Esophagus squamous epithelium (tissue), 5 donors: Measurements from ENCODE around the gene PIEZO1. TPM values are rescaled to one million over a fixed set of nuclear protein-coding genes. Genes with fewer than 3 reads are reported as not detected.

ENCODE experiments used
- DNase-seq: peaks from one replicate; lab custom pipeline; 2025; lab: John Stamatoyannopoulos, UW
- H3K27ac ChIP-seq, 4 donors: fragments of 200-600 bp; sonication (generic); one replicate each; pipeline ENCODE4 v1.5.1; 2016 to 2019; ENCODE audit warnings: mild to moderate bottlenecking in 1 of 4
- H3K27me3 ChIP-seq, 4 donors: fragments of 200-600 bp; sonication (generic); 1 replicate in 3 of 4; 2 replicates in 1 of 4; pipeline versions ENCODE4 v1.5.1 to v1.6.0; 2017 to 2021; ENCODE audit warnings: antibody characterized with exemption in 1 of 4
- H3K36me3 ChIP-seq, 3 donors: fragments of 200-600 bp; sonication (generic); one replicate each; pipeline ENCODE4 v1.5.1; 2016 to 2019
- H3K4me1 ChIP-seq, 3 donors: fragments of 200-600 bp; sonication (generic); one replicate each; pipeline ENCODE4 v1.5.1; 2017 to 2019
- H3K4me3 ChIP-seq, 4 donors: fragments of 200-600 bp; sonication (generic); 1 replicate in 3 of 4; 2 replicates in 1 of 4; pipeline ENCODE4 v1.5.1; 2016 to 2019; ENCODE audit warnings: mild to moderate bottlenecking in 2 of 4, moderate library complexity in 1 of 4
- H3K9me3 ChIP-seq, 3 donors: fragments of 200-600 bp; sonication (generic); one replicate each; pipeline ENCODE4 v1.5.1; 2016 to 2019
- POLR2A ChIP-seq, 4 donors: fragments of 450-650 bp; IDR thresholded peaks; one replicate each; pipeline ENCODE4 v1.6.1; 2017; ENCODE audit warnings: antibody characterized with exemption in 4 of 4, mild to moderate bottlenecking in 4 of 4, moderate library complexity in 3 of 4
- WGBS, 2 donors: methylation state at CpG; one replicate each; pipeline ENCODE4 v1.1.5; 2018; 5-methylcytosine and 5-hydroxymethylcytosine counted together
- intact Hi-C: fragments of 100-400 bp; cut with DNase I; formaldehyde crosslinking; loops from one replicate; pipeline ENCODE4 v1.15.0; 2022
- total RNA-seq, 4 donors: library from RNA; depleted of rRNA; stranded (reverse); fragments of >200 nt; gene quantifications; one replicate each; pipeline ENCODE4 v1.1.0, GENCODE V29; 2016
- TF ChIP-seq, protein P1 (sequence below), 6 experiments: fragments of 450-650 bp in 4 of 6; fragments of 200-600 bp in 2 of 6; sonication (generic) in 2 of 6; IDR thresholded peaks; one replicate each; pipeline ENCODE4 v1.5.1; 2016 to 2019; ENCODE audit warnings: antibody characterized with exemption in 6 of 6, mild to moderate bottlenecking in 4 of 6, moderate library complexity in 4 of 6
- donor health status: DM: yes; HTN: yes; CAD: no.

Gene PIEZO1
- total RNA-seq, 4 donors from 2014 or later = 46.0 to 131 (median 103) TPM

DNA sequence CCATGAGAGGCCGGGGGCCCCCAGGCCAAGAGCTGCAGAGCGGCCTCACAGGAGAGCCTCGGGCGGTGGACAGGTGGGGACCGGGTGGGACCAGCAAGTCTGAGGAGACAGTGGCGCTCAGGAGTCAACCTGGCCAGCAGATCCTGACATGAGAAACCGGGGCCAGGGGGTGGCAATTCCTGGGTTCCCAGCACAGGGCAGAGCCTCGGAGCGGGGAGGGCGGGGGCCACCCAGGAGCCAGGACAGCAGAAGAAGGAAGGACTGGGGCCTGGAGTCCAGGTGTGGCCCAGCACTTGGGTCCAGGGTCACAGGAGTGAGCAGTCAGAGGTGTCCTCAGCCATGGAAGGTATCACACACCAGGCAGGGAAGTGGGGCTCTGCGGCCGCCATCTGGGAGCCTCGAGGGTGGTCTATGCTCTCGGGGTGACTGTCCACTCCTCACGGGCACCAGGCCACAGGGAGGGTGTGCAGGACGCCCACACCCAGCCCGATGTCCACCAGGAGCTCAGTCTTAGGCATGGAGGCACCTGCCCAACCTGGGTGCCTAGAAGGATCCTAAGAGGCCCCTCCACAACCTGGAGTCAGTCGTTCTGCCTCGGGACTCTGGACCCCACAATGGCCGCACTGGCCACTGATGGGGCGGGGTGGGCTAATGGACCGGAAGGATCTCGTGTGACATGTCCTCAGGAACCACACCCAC is 29.1 kb downstream of the PIEZO1 start:
- no peak for DNase-seq
- H3K27me3 ChIP-seq = no peaks in the 10 kb centered on the region
- intact Hi-C loops = no loop called here
- no peaks in the 10 kb centered on the region for H3K9me3 ChIP-seq
- H3K27ac ChIP-seq = peak overlapping the region in 1 of 4 donors; percentile 6
- H3K36me3 ChIP-seq = peaks cover 0 to 27% (median 0%) of the 10 kb centered on the region in 3 donors
- no peak overlapping the region for H3K4me3 ChIP-seq
- WGBS, 2 donors = 47% methylated on average over 7 of the region's 23 CpGs; no CpG with 5 or more reads in 1 of the 2 donors
- H3K4me1 ChIP-seq = peaks cover 21 to 67% (median 38%) of the 10 kb centered on the region in 3 donors
- TF ChIP-seq POLR2A (IDR thresholded peaks at IDR 0.05) = no peak
- TF ChIP-seq, protein P1, sequence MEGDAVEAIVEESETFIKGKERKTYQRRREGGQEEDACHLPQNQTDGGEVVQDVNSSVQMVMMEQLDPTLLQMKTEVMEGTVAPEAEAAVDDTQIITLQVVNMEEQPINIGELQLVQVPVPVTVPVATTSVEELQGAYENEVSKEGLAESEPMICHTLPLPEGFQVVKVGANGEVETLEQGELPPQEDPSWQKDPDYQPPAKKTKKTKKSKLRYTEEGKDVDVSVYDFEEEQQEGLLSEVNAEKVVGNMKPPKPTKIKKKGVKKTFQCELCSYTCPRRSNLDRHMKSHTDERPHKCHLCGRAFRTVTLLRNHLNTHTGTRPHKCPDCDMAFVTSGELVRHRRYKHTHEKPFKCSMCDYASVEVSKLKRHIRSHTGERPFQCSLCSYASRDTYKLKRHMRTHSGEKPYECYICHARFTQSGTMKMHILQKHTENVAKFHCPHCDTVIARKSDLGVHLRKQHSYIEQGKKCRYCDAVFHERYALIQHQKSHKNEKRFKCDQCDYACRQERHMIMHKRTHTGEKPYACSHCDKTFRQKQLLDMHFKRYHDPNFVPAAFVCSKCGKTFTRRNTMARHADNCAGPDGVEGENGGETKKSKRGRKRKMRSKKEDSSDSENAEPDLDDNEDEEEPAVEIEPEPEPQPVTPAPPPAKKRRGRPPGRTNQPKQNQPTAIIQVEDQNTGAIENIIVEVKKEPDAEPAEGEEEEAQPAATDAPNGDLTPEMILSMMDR (IDR thresholded peaks at IDR 0.05) = peak in 1 of 6 experiments; percentile 3

DNA sequence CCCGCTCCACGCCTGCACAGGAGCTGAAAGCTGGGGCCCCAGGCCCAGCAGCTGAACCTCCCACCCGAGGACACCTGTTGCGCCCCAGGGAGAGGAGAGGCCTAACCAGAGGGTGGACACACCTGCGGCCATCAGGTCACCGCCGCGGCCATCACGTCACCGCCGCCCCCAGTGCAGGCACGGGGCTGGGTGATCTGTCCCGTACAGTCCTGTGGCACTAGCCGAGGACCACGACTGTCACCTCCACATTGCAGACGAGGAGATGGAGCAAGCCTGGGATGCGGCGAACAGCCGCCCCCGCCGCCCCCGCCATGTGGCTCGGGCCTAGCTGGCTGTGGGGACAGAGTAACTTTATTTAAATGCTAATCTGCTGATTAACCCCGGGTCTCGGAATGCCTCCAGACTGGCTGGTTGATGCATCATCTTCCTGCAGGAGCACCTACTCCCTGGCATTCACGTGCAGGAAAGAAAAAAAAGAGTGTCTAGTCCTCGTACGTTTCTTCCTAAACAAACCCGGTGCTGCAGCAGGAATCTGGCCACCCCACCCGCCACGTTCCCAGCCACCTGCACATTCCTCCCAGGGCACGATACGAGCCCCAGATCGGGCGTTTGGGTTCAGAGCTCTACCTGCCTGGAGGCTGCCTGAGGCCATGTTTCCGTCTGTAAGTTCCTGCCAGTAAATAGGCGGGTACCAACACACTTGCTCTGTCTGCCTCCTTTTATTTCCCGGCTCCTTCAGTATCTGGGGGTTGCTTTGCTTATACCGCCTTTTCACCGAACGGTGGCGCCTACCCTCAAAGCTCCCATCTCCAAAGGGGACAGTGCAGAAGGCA is 29.9 kb downstream of the PIEZO1 start:
- H3K27me3 ChIP-seq = no peaks in the 10 kb centered on the region
- peaks cover 0 to 31% (median 0%) of the 10 kb centered on the region in 3 donors for H3K36me3 ChIP-seq
- no peak overlapping the region for H3K4me3 ChIP-seq
- DNase-seq = no peak
- H3K27ac ChIP-seq = peak overlapping the region in 2 of 4 donors; percentile 49 to 52
- peaks cover 21 to 59% (median 32%) of the 10 kb centered on the region in 3 donors for H3K4me1 ChIP-seq
- WGBS, 2 donors = 42 to 77% methylated on average over 6 to 15 of the region's 42 CpGs
- TF ChIP-seq, protein P1 (IDR thresholded peaks at IDR 0.05) = peak in 2 of 6 experiments; percentile 23 to 35
- TF ChIP-seq POLR2A (IDR thresholded peaks at IDR 0.05) = no peak
- no peaks in the 10 kb centered on the region for H3K9me3 ChIP-seq
- intact Hi-C loops = no loop called here

GRCh38 chr16:88754109-88754911 is 30.7 kb downstream of the PIEZO1 start:
- intact Hi-C loops = no loop called here
- no peaks in the 10 kb centered on the region for H3K27me3 ChIP-seq
- 83 to 100% methylated on average over 3 to 4 of the region's 28 CpGs for WGBS, 2 donors
- H3K36me3 ChIP-seq = peaks cover 0 to 29% (median 0%) of the 10 kb centered on the region in 3 donors
- H3K4me1 ChIP-seq = peaks cover 21 to 51% (median 24%) of the 10 kb centered on the region in 3 donors
- no peak for DNase-seq
- no peak overlapping the region for H3K4me3 ChIP-seq
- H3K9me3 ChIP-seq = no peaks in the 10 kb centered on the region
- TF ChIP-seq, protein P1 (IDR thresholded peaks at IDR 0.05) = no peak
- TF ChIP-seq POLR2A (IDR thresholded peaks at IDR 0.05) = no peak
- H3K27ac ChIP-seq = peak overlapping the region in 3 of 4 donors; percentile 9 to 52 (median 49)

DNA sequence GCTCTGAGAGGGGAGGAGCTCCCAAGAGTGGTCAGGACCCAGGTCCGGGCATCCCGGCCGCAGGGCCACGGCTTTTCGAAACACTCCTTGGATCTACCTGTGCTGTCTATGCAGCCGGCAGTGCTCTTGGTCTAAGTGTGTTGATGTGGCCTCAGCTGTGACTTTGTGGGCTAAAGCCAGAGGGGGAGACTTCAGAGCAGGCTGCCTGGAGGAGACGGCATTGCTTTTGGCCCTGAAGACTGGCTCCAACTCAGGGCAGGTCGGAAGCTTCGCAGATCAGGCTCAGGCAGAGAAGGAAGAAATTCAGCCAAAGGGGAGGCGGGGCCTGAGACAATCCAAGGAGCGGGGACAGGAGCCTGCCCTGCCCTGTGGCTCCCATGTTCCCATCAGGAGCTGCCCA is 31.4 kb downstream of the PIEZO1 start:
- 43% methylated on average over 4 of the region's 11 CpGs; no CpG with 5 or more reads in 1 of the 2 donors for WGBS, 2 donors
- intact Hi-C loops = no loop called here
- Histone ChIP-seq H3K27ac (peak overlapping the region in 3 of 4 donors; percentile 9 to 52 (median 44)), H3K27me3 (no peaks in the 10 kb centered on the region), H3K4me1 (peaks cover 17 to 44% (median 21%) of the 10 kb centered on the region in 3 donors), H3K36me3 (peaks cover 0 to 22% (median 0%) of the 10 kb centered on the region in 3 donors), H3K9me3 (no peaks in the 10 kb centered on the region), H3K4me3 (no peak overlapping the region)
- TF ChIP-seq POLR2A (IDR thresholded peaks at IDR 0.05) = no peak
- TF ChIP-seq, protein P1 (IDR thresholded peaks at IDR 0.05) = no peak
- DNase-seq = no peak
